HUES6 (cell line): ENCODE measurements around the gene CRHR2.
A peak's percentile ranks its signal among the peaks of the same experiment; 100 is the strongest.
"Not testable (repeated sequence)": the region's sequence is repeated elsewhere in the genome, so short reads cannot be mapped to it uniquely, and the experiment has no call there.

ENCODE experiments used
- H3K27ac ChIP-seq: 2 replicates; pipeline ENCODE4 v1.7.0; 2013; ENCODE audit warnings: low read depth, mild to moderate bottlenecking, low read length, inconsistent platforms
- H3K27me3 ChIP-seq: 2 replicates; pipeline ENCODE4 v1.6.1; 2013; ENCODE audit warnings: low read length; ENCODE audit not compliant: control insufficient read depth, insufficient read depth
- H3K36me3 ChIP-seq: 2 replicates; pipeline ENCODE4 v1.6.1; 2013; ENCODE audit warnings: low read length; ENCODE audit not compliant: control insufficient read depth, insufficient read depth
- H3K4me1 ChIP-seq: 2 replicates; pipeline ENCODE4 v1.6.1; 2013; ENCODE audit warnings: low read length; ENCODE audit not compliant: control insufficient read depth, insufficient read depth
- H3K4me3 ChIP-seq: 2 replicates; pipeline ENCODE4 v1.5.1; 2013; ENCODE audit warnings: low read depth, low read length
- H3K9ac ChIP-seq: one replicate; pipeline ENCODE4 v1.6.1; 2013; ENCODE audit warnings: mild to moderate bottlenecking, low read length
- H3K9me3 ChIP-seq: 2 replicates; pipeline ENCODE4 v1.6.1; 2013; ENCODE audit warnings: low read depth, low read length; ENCODE audit not compliant: control insufficient read depth, insufficient read depth

Gene CRHR2

DNA sequence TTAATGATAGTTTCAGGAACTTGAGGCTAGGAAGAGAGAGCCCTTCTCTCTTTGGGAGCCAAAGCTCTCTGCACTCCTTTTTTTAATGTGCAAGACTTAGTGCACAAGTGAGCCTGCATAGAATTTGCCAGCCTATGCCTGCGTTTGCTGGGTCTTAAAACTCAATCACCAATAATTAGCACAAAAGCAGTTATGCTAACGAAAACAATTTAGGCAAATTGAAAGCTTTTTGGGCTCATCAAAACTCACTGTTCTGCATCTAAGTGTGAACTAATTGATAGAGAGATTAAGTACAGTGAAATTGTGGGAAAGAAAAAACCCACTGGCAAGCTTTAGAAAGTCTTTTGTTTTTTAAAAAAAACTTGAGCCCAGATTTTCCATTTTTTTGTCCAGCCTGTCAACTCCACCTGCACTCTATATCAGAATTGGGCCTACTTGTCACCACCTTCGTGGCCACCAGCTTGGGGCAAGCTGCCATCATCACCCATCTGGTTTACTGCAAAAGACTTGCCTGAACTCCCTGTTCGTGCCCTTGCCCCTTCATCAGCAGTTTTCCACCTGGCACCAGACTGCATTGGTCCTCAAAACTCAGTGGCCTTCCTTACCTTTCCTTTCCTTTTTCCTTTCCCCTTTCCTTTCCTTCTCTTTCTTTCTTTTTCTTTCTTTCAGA, 37.8 kb downstream of the CRHR2 start:
- no peak overlapping the region for H3K9ac ChIP-seq
- peaks cover 16% of the 10 kb centered on the region for H3K4me1 ChIP-seq
- no peak overlapping the region for H3K27ac ChIP-seq
- no peak overlapping the region for H3K4me3 ChIP-seq
- H3K9me3 ChIP-seq = no peaks in the 10 kb centered on the region
- peaks cover 13% of the 10 kb centered on the region for H3K36me3 ChIP-seq
- H3K27me3 ChIP-seq = no peaks in the 10 kb centered on the region

DNA sequence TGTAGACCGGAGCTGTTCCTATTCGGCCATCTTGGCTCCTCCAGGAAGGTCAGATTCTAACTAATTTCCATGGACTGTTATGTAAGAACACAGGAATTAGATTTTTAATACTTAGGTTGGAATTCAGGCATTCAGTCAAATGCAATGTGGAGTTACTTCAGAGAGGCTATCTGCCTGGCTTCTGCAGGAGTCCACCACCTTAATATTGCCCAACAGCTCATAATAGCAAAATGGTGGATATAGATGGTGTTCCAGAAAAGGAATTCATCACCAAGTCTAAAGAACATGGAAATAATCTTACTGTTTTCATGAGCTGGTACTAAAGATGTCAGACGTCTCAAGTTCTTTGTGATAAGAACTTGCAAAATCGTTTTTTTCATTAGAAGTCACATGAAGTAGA, 39.5 kb downstream of the CRHR2 start:
- peak overlapping the region; percentile 52 for H3K4me3 ChIP-seq
- H3K9me3 ChIP-seq = no peaks in the 10 kb centered on the region
- H3K4me1 ChIP-seq = peaks cover 16% of the 10 kb centered on the region
- peaks cover 13% of the 10 kb centered on the region for H3K36me3 ChIP-seq
- H3K27ac ChIP-seq = peak overlapping the region; percentile 6; the same call in 1 of the 2 replicates
- H3K27me3 ChIP-seq = no peaks in the 10 kb centered on the region
- peak overlapping the region; percentile 60 for H3K9ac ChIP-seq

DNA sequence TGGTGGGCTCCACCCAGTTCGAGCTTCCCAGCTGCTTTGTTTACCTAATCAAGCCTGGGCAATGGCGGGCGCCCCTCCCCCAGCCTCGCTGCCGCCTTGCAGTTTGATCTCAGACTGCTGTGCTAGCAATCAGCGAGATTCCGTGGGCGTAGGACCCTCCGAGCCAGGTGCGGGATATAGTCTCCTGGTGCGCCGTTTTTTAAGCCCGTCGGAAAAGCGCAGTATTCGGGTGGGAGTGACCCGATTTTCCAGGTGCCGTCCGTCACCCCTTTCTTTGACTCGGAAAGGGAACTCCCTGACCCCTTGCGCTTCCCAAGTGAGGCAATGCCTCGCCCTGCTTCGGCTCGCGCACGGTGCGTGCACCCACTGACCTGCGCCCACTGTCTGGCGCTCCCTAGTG, 39.9 kb downstream of the CRHR2 start:
- H3K9me3 ChIP-seq, H3K27me3 ChIP-seq: not testable (repeated sequence)
- Histone ChIP-seq H3K27ac (0 out of 2 replicates have a peak overlapping the region, but pooled peaks have one; percentile 6), H3K9ac (peak overlapping the region; percentile 60), H3K36me3 (peaks cover 13% of the 10 kb centered on the region), H3K4me3 (peak overlapping the region; percentile 52), H3K4me1 (peaks cover 16% of the 10 kb centered on the region)

DNA sequence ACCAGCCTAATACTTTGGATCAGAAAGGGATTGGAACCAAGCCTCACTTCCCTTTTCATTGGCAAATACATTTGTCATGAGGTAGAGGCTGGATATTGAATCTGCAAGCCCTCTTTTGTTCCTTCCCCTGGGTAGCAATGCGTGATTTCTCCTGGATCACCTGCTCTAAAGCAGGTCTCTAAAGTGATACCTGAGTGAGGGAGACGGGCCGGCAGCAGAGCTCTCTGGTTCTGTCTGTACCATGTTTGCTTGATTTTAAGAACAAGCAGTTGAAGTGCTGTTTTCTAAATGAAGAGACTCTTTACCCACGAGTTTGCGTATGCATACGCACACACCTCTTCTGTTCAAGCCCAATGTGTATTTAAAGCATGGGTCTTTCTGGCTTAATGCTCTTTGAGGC, 46.5 kb downstream of the CRHR2 start:
- H3K9ac ChIP-seq = no peak overlapping the region
- H3K9me3 ChIP-seq = no peaks in the 10 kb centered on the region
- H3K27me3 ChIP-seq = no peaks in the 10 kb centered on the region
- H3K4me3 ChIP-seq = no peak overlapping the region
- H3K27ac ChIP-seq = no peak overlapping the region
- H3K36me3 ChIP-seq = peaks cover 56% of the 10 kb centered on the region
- no peaks in the 10 kb centered on the region for H3K4me1 ChIP-seq

DNA sequence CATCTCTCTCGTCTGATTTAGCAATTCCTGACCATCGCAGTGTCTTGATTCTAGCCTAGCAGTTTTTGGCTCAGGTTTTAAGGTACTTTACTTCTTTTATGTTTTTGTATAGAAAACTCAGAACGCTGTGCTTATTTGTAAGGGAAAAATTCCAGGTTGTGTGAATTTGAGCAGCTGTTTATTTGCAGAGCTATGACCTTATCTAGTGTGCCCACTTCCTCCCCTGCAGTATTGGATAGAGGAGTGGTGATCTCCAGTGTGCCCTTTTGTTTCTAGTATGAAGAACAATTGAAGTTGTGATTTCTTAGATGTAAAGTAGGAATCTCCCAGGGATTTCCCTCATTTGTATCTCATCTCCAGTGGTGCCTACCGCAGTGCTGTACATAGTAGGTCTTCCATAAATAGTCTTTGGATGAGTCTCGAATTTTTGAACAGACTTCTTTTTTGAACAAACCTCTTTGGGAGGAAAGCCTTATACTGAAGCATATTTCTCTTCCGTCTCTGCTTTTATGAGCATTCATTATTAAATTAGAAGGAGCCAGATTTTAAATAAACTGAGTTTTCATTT, 47.5 kb downstream of the CRHR2 start:
- Histone ChIP-seq H3K27ac (no peak overlapping the region), H3K9me3 (no peaks in the 10 kb centered on the region), H3K9ac (no peak overlapping the region), H3K27me3 (no peaks in the 10 kb centered on the region), H3K36me3 (peaks cover 67% of the 10 kb centered on the region), H3K4me3 (no peak overlapping the region), H3K4me1 (no peaks in the 10 kb centered on the region)

DNA sequence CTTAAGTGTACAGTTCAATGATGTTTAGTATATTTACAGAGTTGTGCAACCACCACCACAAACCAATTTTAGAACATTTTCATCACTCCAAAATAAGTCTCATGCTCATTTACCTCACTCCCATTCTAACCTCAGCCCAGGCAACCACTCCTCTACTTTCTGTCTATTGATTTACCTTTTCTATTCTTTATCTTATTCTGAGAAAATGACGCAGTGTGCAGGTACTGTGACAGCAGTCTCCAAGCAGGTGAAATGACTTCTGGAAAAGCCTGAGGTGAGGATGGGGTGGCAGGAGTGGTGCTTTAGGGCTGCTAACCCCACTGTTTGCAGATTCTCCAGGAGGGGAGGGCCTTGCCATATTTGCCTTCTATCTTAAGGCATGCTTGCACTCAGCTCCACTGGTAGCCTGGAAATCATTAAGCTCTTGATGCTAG, 48.0 kb downstream of the CRHR2 start:
- Histone ChIP-seq H3K4me1 (no peaks in the 10 kb centered on the region), H3K4me3 (no peak overlapping the region), H3K27ac (no peak overlapping the region), H3K27me3 (no peaks in the 10 kb centered on the region), H3K9me3 (no peaks in the 10 kb centered on the region), H3K9ac (no peak overlapping the region), H3K36me3 (peaks cover 72% of the 10 kb centered on the region)

DNA sequence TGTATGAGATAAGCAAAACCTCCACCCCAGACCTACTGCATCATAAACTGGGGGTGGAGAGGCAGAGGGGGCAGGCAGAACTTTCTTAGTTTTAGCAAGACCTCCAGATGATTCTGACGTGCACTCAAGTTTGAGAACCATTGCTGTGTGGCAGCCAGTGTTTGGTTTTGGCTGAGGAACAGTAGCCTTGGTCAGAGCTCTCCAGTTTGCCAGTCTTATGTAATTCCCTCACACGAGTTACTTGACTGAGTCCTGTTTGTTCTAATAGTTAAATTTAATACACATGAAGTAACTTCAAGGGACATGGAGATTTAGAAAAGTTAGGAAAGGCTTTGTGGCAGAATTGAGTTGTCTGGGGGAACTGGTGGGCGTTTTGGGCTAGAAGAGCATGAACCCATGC, 49.0 kb downstream of the CRHR2 start:
- H3K27ac ChIP-seq = no peak overlapping the region
- H3K27me3 ChIP-seq = no peaks in the 10 kb centered on the region
- no peaks in the 10 kb centered on the region for H3K4me1 ChIP-seq
- H3K4me3 ChIP-seq = no peak overlapping the region
- no peaks in the 10 kb centered on the region for H3K9me3 ChIP-seq
- peaks cover 82% of the 10 kb centered on the region for H3K36me3 ChIP-seq
- H3K9ac ChIP-seq = no peak overlapping the region

DNA sequence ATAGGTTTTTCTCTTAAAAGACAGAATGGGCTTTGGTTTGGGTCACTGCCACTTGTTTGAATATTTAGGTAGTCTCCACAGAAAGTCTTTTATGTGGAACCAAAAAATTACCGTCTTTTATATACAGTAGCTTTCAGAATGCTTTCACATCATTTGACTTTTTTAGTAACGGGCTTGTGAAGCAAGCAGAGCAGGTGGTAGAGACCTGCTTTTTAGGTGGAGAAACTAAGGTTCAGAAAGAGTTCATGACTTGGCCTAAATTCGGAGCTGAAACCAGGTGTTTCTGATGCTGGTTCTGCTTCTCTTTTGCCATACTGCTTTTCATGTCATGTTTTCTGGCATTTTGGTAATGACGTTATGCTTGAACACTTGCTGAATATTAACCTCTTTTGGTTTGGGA, 51.3 kb downstream of the CRHR2 start:
- Histone ChIP-seq H3K36me3 (peaks cover 100% of the 10 kb centered on the region), H3K4me3 (no peak overlapping the region), H3K27me3 (no peaks in the 10 kb centered on the region), H3K9me3 (no peaks in the 10 kb centered on the region), H3K27ac (no peak overlapping the region), H3K4me1 (no peaks in the 10 kb centered on the region), H3K9ac (no peak overlapping the region)

DNA sequence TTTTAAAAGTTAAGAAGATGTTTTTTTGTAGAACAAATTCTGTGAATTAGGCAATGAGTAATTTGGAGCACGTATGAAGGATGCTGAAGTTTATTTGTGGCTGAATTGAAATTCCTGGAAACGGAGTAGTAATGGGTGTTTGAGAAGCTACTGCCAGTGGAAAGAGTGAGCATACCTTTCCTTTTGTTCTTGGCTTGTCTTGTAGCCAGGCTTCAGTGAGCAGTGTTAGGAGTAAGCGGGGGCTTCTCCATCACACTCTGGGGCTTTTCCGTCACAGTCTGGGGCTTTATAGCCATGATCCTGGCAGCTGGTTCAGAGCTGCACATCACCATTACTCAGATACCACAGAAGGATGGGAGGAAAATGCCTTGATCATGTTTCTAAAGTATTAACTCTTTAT, 55.2 kb downstream of the CRHR2 start:
- H3K9ac ChIP-seq = no peak overlapping the region
- no peak overlapping the region for H3K27ac ChIP-seq
- no peaks in the 10 kb centered on the region for H3K4me1 ChIP-seq
- no peaks in the 10 kb centered on the region for H3K27me3 ChIP-seq
- no peaks in the 10 kb centered on the region for H3K9me3 ChIP-seq
- H3K4me3 ChIP-seq = no peak overlapping the region
- H3K36me3 ChIP-seq = peaks cover 96% of the 10 kb centered on the region

DNA sequence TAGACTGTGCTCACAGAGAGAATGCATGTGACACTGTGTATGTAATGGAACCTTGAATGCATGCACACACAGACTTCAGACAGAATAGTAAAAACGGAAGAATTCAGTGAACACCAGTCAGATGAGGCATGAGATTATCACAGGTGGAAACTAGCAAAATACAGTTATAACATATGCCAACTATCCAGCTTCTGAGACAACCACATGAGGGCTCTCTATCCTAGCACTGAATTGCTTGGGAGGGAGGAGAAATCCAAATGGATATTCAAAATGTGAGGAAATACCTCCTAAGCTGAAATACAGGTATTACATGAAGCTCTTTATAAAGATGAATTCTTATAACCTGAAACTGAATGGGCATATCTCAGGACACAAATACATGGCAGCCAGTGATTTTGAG, 57.0 kb downstream of the CRHR2 start:
- Histone ChIP-seq H3K9me3 (no peaks in the 10 kb centered on the region), H3K9ac (no peak overlapping the region), H3K27ac (no peak overlapping the region), H3K4me1 (no peaks in the 10 kb centered on the region), H3K27me3 (no peaks in the 10 kb centered on the region), H3K4me3 (no peak overlapping the region), H3K36me3 (peaks cover 96% of the 10 kb centered on the region)

DNA sequence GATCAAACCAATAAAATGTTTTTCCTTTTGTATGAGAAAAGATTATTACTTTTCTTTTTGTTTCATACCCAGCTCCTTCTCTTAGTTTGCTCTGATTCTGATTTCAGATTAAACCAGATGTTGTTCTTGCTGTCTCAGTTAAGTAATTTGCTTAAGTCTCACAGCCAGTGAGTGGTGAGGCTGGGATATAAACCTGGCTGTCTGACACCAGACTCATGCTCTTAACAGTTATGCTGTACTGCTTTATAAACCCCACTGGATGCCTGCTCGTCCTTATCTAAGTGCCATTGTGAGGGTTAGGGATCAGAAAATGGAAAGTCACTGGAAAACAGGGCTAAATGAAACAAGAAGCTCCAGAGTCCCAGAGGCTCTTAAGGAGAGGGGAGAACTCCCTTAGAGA, 63.3 kb downstream of the CRHR2 start:
- peaks cover 94% of the 10 kb centered on the region for H3K36me3 ChIP-seq
- H3K4me3 ChIP-seq = no peak overlapping the region

More for the DNA sequence above, 63.3 kb downstream of the CRHR2 start:
- Histone ChIP-seq H3K4me1 (no peaks in the 10 kb centered on the region), H3K9me3 (no peaks in the 10 kb centered on the region), H3K27ac (no peak overlapping the region), H3K27me3 (no peaks in the 10 kb centered on the region), H3K9ac (no peak overlapping the region)
